IPS-15b (cell line): ENCODE measurements around the gene CHRND.

Experiments
- H3K27me3 ChIP-seq: one replicate; pipeline ENCODE4 v1.6.1; 2013; ENCODE audit warnings: low read length; ENCODE audit not compliant: control insufficient read depth, insufficient read depth
- H3K36me3 ChIP-seq: one replicate; pipeline ENCODE4 v1.6.1; 2013; ENCODE audit warnings: low read length; ENCODE audit not compliant: control insufficient read depth, insufficient read depth
- H3K4me1 ChIP-seq: one replicate; pipeline ENCODE4 v1.6.1; 2013; ENCODE audit warnings: mild to moderate bottlenecking, low read length; ENCODE audit not compliant: control insufficient read depth, insufficient read depth
- H3K4me3 ChIP-seq: one replicate; pipeline ENCODE4 v1.5.1; 2013; ENCODE audit warnings: low read depth, low read length
- H3K9ac ChIP-seq: one replicate; pipeline ENCODE4 v1.6.1; 2013; ENCODE audit warnings: low read depth, mild to moderate bottlenecking, low read length
- H3K9me3 ChIP-seq: one replicate; pipeline ENCODE4 v1.6.1; 2013; ENCODE audit warnings: mild to moderate bottlenecking, low read length; ENCODE audit not compliant: control insufficient read depth, insufficient read depth

CHRND gene

GRCh38 chr2:232525791-232526371, at the start of gene CHRND:
CHRND (plus strand) TSS chr2:232526160; CDS start chr2:232526216, 56 bp downstream.
- no peak within 1 kb of the TSS for H3K9ac ChIP-seq
- no peaks in the 10 kb centered on the region for H3K36me3 ChIP-seq
- H3K27me3 ChIP-seq: peaks cover 26% of the 10 kb centered on the region
- H3K9me3 ChIP-seq: no peaks in the 10 kb centered on the region
- no peaks in the 10 kb centered on the region for H3K4me1 ChIP-seq
- H3K4me3 ChIP-seq: no peak within 1 kb of the TSS

- H3K9me3 ChIP-seq: no peaks in the 10 kb centered on the region
- H3K4me3 ChIP-seq: no peak overlapping the region
- H3K4me1 ChIP-seq: no peaks in the 10 kb centered on the region
- no peak overlapping the region for H3K9ac ChIP-seq
- no peaks in the 10 kb centered on the region for H3K36me3 ChIP-seq
- peaks cover 6% of the 10 kb centered on the region for H3K27me3 ChIP-seq
These were observed 49.2 kb upstream of the CHRND start for GRCh38 chr2:232476791-232477190.

GRCh38 chr2:232477751-232478510, 48.0 kb upstream of the CHRND start:
- Histone ChIP-seq H3K27me3 (peaks cover 6% of the 10 kb centered on the region), H3K9ac (no peak overlapping the region), H3K4me3 (no peak overlapping the region), H3K36me3 (peaks cover 3% of the 10 kb centered on the region), H3K9me3 (no peaks in the 10 kb centered on the region), H3K4me1 (no peaks in the 10 kb centered on the region)

GRCh38 chr2:232478571-232479340, 47.2 kb upstream of the CHRND start:
- Histone ChIP-seq H3K27me3 (peaks cover 7% of the 10 kb centered on the region), H3K9me3 (no peaks in the 10 kb centered on the region), H3K4me1 (no peaks in the 10 kb centered on the region), H3K4me3 (no peak overlapping the region), H3K36me3 (peaks cover 3% of the 10 kb centered on the region), H3K9ac (no peak overlapping the region)

- peaks cover 14% of the 10 kb centered on the region for H3K27me3 ChIP-seq
- no peak overlapping the region for H3K9ac ChIP-seq
- H3K4me3 ChIP-seq: no peak overlapping the region
These were observed 46.4 kb upstream of the CHRND start for GRCh38 chr2:232479341-232480200.

GRCh38 chr2:232480201-232481190, 45.5 kb upstream of the CHRND start:
- H3K4me1 ChIP-seq: no peaks in the 10 kb centered on the region
- H3K9me3 ChIP-seq: no peaks in the 10 kb centered on the region
- no peak overlapping the region for H3K9ac ChIP-seq
- H3K4me3 ChIP-seq: no peak overlapping the region
- peaks cover 21% of the 10 kb centered on the region for H3K27me3 ChIP-seq
- peaks cover 3% of the 10 kb centered on the region for H3K36me3 ChIP-seq

More at GRCh38 chr2:232479341-232480200, 46.4 kb upstream of the CHRND start:
- Histone ChIP-seq H3K9me3 (no peaks in the 10 kb centered on the region), H3K4me1 (no peaks in the 10 kb centered on the region), H3K36me3 (peaks cover 3% of the 10 kb centered on the region)

- no peak overlapping the region for H3K4me3 ChIP-seq
- H3K27me3 ChIP-seq: peaks cover 32% of the 10 kb centered on the region
- H3K9ac ChIP-seq: no peak overlapping the region
- peaks cover 3% of the 10 kb centered on the region for H3K36me3 ChIP-seq
- H3K4me1 ChIP-seq: no peaks in the 10 kb centered on the region
- no peaks in the 10 kb centered on the region for H3K9me3 ChIP-seq
These were observed 44.4 kb upstream of the CHRND start for GRCh38 chr2:232481322-232482140.

GRCh38 chr2:232482301-232483238, 43.4 kb upstream of the CHRND start:
- no peaks in the 10 kb centered on the region for H3K9me3 ChIP-seq
- H3K9ac ChIP-seq: no peak overlapping the region
- H3K36me3 ChIP-seq: peaks cover 3% of the 10 kb centered on the region
- peaks cover 39% of the 10 kb centered on the region for H3K27me3 ChIP-seq
- H3K4me3 ChIP-seq: no peak overlapping the region
- H3K4me1 ChIP-seq: no peaks in the 10 kb centered on the region

GRCh38 chr2:232483311-232483922, 42.5 kb upstream of the CHRND start:
- Histone ChIP-seq H3K27me3 (peaks cover 45% of the 10 kb centered on the region), H3K36me3 (peaks cover 3% of the 10 kb centered on the region), H3K4me3 (no peak overlapping the region), H3K4me1 (no peaks in the 10 kb centered on the region), H3K9me3 (no peaks in the 10 kb centered on the region), H3K9ac (no peak overlapping the region)
